ENCODE data around the gene PLCB3.

DNA sequence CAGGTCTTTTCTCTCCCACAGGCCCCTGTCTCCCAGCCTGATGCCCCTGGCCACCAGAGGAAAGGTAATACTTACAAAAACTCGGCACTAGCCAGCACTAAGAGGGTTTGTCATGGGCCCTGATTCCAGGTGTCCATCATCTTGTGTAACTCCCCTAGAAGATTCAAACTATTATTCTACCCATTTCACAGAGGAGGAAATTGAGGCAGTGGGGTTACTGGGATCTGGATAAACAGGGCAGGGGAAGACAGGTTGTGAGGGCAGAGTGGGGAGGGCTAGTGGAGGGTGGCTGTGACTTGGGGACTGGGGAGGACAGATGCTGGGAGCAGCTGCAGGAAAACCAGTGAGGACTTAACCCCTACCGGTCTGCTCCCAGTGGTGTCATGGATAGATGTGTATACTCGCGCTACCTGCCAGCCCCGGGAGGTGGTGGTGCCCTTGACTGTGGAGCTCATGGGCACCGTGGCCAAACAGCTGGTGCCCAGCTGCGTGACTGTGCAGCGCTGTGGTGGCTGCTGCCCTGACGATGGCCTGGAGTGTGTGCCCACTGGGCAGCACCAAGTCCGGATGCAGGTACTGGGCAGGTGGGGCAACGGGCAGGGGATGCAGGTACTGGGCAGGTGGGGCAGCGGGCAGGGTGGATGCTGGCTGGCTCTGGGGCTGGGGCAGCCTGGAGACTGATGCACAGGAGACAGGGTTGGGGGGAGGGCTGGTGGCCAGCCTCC lies 15.7 kb upstream of the PLCB3 start:
- TF ChIP-seq CTCF (IDR thresholded peaks at IDR 0.05; ENCODE audit: low read length) (no peak), EZH2 (optimal IDR thresholded peaks at IDR 0.05; ENCODE audit: low read depth, low read length) (no peak)

Data from MM.1S (cell line).